ENCODE data around the gene SLC13A4.

DNA sequence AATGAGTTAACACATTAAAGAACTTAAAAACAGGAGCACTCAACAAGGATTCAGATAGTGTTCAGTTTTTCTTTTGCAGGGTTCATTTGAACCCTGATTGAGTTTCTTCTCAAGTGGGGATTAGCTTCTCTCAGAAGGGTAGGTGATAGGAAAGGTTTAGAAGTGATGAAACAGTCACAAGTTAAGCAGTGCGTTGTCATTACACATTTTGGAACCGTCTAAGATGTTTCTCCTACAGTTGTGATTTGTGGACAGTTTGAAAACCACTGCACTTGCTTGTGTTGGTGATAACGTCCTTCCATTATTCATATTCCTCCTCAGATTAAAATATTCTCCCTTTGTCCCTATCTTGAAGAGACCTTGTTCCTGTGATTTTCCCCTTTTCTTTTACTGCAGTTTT lies 62.9 kb downstream of the SLC13A4 start:
- TF ChIP-seq GABPA (IDR thresholded peaks at IDR 0.05; ENCODE audit: low read depth) (no peak), SPI1 (IDR thresholded peaks at IDR 0.05; ENCODE audit: borderline replicate concordance, low read depth) (no peak)

All from HL-60 (cell line).